Activated naive CD8-positive, alpha-beta T cell (primary cell): ENCODE results near the gene GPC1.

Source experiments
- H3K27ac Mint-ChIP-seq: one replicate; pipeline ENCODE4 v1.8.0; 2021; ENCODE audit warnings: mixed read lengths
- H3K27me3 Mint-ChIP-seq: one replicate; pipeline ENCODE4 v1.8.0; 2021; ENCODE audit warnings: mixed read lengths
- H3K36me3 Mint-ChIP-seq: one replicate; pipeline ENCODE4 v1.8.0; 2021; ENCODE audit warnings: mixed read lengths
- H3K4me1 Mint-ChIP-seq: one replicate; pipeline ENCODE4 v1.8.0; 2021; ENCODE audit warnings: low read depth, mixed read lengths
- H3K4me3 Mint-ChIP-seq: one replicate; pipeline ENCODE4 v1.8.0; 2021; ENCODE audit warnings: mild to moderate bottlenecking, mixed read lengths
- H3K9me3 Mint-ChIP-seq: one replicate; pipeline ENCODE4 v1.8.0; 2021; ENCODE audit warnings: low read depth, mixed read lengths

The GPC1 gene

GRCh38 chr2:240449764-240450531 is 14.5 kb downstream of the GPC1 start:
- Mint-ChIP-seq H3K4me3 (peak overlapping the region; percentile 5), H3K36me3 (no peaks in the 10 kb centered on the region), H3K27ac (no peak overlapping the region), H3K27me3 (peaks cover 22% of the 10 kb centered on the region), H3K4me1 (peaks cover 12% of the 10 kb centered on the region), H3K9me3 (no peaks in the 10 kb centered on the region)

GRCh38 chr2:240450532-240451107 is 15.2 kb downstream of the GPC1 start:
- Mint-ChIP-seq H3K4me3 (peak overlapping the region; percentile 5), H3K36me3 (no peaks in the 10 kb centered on the region), H3K9me3 (no peaks in the 10 kb centered on the region), H3K27ac (no peak overlapping the region), H3K4me1 (peaks cover 12% of the 10 kb centered on the region), H3K27me3 (peaks cover 23% of the 10 kb centered on the region)

- no peak overlapping the region for H3K4me3 Mint-ChIP-seq
- H3K36me3 Mint-ChIP-seq: no peaks in the 10 kb centered on the region
- H3K27ac Mint-ChIP-seq: no peak overlapping the region
- peaks cover 12% of the 10 kb centered on the region for H3K4me1 Mint-ChIP-seq
- no peaks in the 10 kb centered on the region for H3K9me3 Mint-ChIP-seq
- H3K27me3 Mint-ChIP-seq: peaks cover 23% of the 10 kb centered on the region
Measured at GRCh38 chr2:240451108-240451611, 15.7 kb downstream of the GPC1 start.

GRCh38 chr2:240451791-240452461 is 16.5 kb downstream of the GPC1 start:
- Mint-ChIP-seq H3K4me1 (peaks cover 12% of the 10 kb centered on the region), H3K9me3 (no peaks in the 10 kb centered on the region), H3K27ac (no peak overlapping the region), H3K36me3 (no peaks in the 10 kb centered on the region), H3K27me3 (peaks cover 23% of the 10 kb centered on the region), H3K4me3 (peak overlapping the region; percentile 59)

GRCh38 chr2:240452462-240453256 is 17.2 kb downstream of the GPC1 start:
- Mint-ChIP-seq H3K4me1 (peaks cover 12% of the 10 kb centered on the region), H3K4me3 (no peak overlapping the region), H3K27me3 (peaks cover 22% of the 10 kb centered on the region), H3K27ac (no peak overlapping the region), H3K36me3 (no peaks in the 10 kb centered on the region), H3K9me3 (no peaks in the 10 kb centered on the region)

GRCh38 chr2:240453461-240454105 is 18.1 kb downstream of the GPC1 start:
- Mint-ChIP-seq H3K27me3 (peaks cover 20% of the 10 kb centered on the region), H3K36me3 (no peaks in the 10 kb centered on the region), H3K9me3 (no peaks in the 10 kb centered on the region), H3K27ac (no peak overlapping the region), H3K4me3 (peak overlapping the region; percentile 85), H3K4me1 (peaks cover 12% of the 10 kb centered on the region)

- Mint-ChIP-seq H3K4me3 (peak overlapping the region; percentile 85), H3K4me1 (peaks cover 12% of the 10 kb centered on the region), H3K36me3 (no peaks in the 10 kb centered on the region), H3K9me3 (no peaks in the 10 kb centered on the region), H3K27ac (no peak overlapping the region), H3K27me3 (peaks cover 18% of the 10 kb centered on the region)
Measured at GRCh38 chr2:240454106-240454901, 18.8 kb downstream of the GPC1 start.

- Mint-ChIP-seq H3K4me3 (no peak overlapping the region), H3K27ac (no peak overlapping the region), H3K9me3 (no peaks in the 10 kb centered on the region), H3K36me3 (no peaks in the 10 kb centered on the region), H3K27me3 (peaks cover 15% of the 10 kb centered on the region), H3K4me1 (peaks cover 12% of the 10 kb centered on the region)
Measured at GRCh38 chr2:240455272-240455646, 19.8 kb downstream of the GPC1 start.

- H3K27me3 Mint-ChIP-seq: peaks cover 10% of the 10 kb centered on the region
- H3K4me1 Mint-ChIP-seq: peaks cover 12% of the 10 kb centered on the region
- H3K27ac Mint-ChIP-seq: no peak overlapping the region
- no peaks in the 10 kb centered on the region for H3K9me3 Mint-ChIP-seq
- H3K4me3 Mint-ChIP-seq: no peak overlapping the region
- H3K36me3 Mint-ChIP-seq: no peaks in the 10 kb centered on the region
Measured at GRCh38 chr2:240455647-240456446, 20.4 kb downstream of the GPC1 start.

- Mint-ChIP-seq H3K36me3 (no peaks in the 10 kb centered on the region), H3K27me3 (peaks cover 10% of the 10 kb centered on the region), H3K9me3 (no peaks in the 10 kb centered on the region), H3K4me1 (peaks cover 12% of the 10 kb centered on the region), H3K4me3 (no peak overlapping the region), H3K27ac (no peak overlapping the region)
Measured at GRCh38 chr2:240456447-240457222, 21.2 kb downstream of the GPC1 start.

- no peak overlapping the region for H3K4me3 Mint-ChIP-seq
- H3K4me1 Mint-ChIP-seq: peaks cover 10% of the 10 kb centered on the region
- H3K27me3 Mint-ChIP-seq: peaks cover 5% of the 10 kb centered on the region
- no peak overlapping the region for H3K27ac Mint-ChIP-seq
- H3K36me3 Mint-ChIP-seq: no peaks in the 10 kb centered on the region
- H3K9me3 Mint-ChIP-seq: no peaks in the 10 kb centered on the region
Measured at GRCh38 chr2:240457223-240458043, 22.0 kb downstream of the GPC1 start.
